Measurements from ENCODE around the gene METTL16.

- TF ChIP-seq EZH2phosphoT487 (IDR thresholded peaks at IDR 0.05; ENCODE audit: insufficient read depth, low read depth) (no peak), EZH2 (IDR thresholded peaks at IDR 0.05; ENCODE audit: insufficient read depth, poor library complexity, severe bottlenecking) (no peak)
Observed at GRCh38 chr17:2542056-2542455, 30.4 kb upstream of the METTL16 start.
